Pulmonary artery endothelial cell (primary cell): ENCODE data around the gene PELI2. TPM values are rescaled to one million over a fixed set of nuclear protein-coding genes. Genes with fewer than 3 reads are reported as not detected.
"Not testable (repeated sequence)": the region's sequence is repeated elsewhere in the genome, so short reads cannot be mapped to it uniquely, and the experiment has no call there.

ENCODE experiments used
- DNase-seq: peaks from one replicate; pipeline ENCODE4 v3.0.0-alpha.2; 2011; ENCODE audit warnings: low read depth, low spot score
- total RNA-seq: library from RNA; depleted of rRNA; stranded (reverse); fragments of >200 nt; gene quantifications from 2 replicates; pipeline ENCODE4 v1.2.3, GENCODE V29; 2014

PELI2 gene
- total RNA-seq, 1 donor from 2014 or later: 13.6 TPM

- DNase-seq: no peak
Observed at GRCh38 chr14:56143025-56143424, 24.8 kb downstream of the PELI2 start.

GRCh38 chr14:56144176-56144575 is 26.0 kb downstream of the PELI2 start:
- no peak for DNase-seq

GRCh38 chr14:56145181-56145769 is 27.1 kb downstream of the PELI2 start:
- DNase-seq: no peak

- DNase-seq: no peak
Observed at GRCh38 chr14:56145965-56146364, 27.8 kb downstream of the PELI2 start.

- no peak for DNase-seq
Observed at GRCh38 chr14:56147449-56147848, 29.2 kb downstream of the PELI2 start.

- DNase-seq: no peak
Observed at GRCh38 chr14:56147986-56148901, 30.0 kb downstream of the PELI2 start.

GRCh38 chr14:56149151-56149550 is 30.9 kb downstream of the PELI2 start:
- DNase-seq: no peak

- DNase-seq: no peak
Observed at GRCh38 chr14:56149995-56150394, 31.8 kb downstream of the PELI2 start.

- DNase-seq: no peak
Observed at GRCh38 chr14:56150645-56151345, 32.6 kb downstream of the PELI2 start.

- no peak for DNase-seq
Observed at GRCh38 chr14:56152221-56152620, 34.0 kb downstream of the PELI2 start.

- no peak for DNase-seq
Observed at GRCh38 chr14:56153267-56153666, 35.1 kb downstream of the PELI2 start.

- no peak for DNase-seq
Observed at GRCh38 chr14:56154321-56154720, 36.1 kb downstream of the PELI2 start.

- no peak for DNase-seq
Observed at GRCh38 chr14:56156096-56156495, 37.9 kb downstream of the PELI2 start.

- no peak for DNase-seq
Observed at GRCh38 chr14:56159066-56159465, 40.9 kb downstream of the PELI2 start.

- no peak for DNase-seq
Observed at GRCh38 chr14:56160088-56160487, 41.9 kb downstream of the PELI2 start.

- no peak for DNase-seq
Observed at GRCh38 chr14:56161658-56162057, 43.4 kb downstream of the PELI2 start.

- DNase-seq: no peak
Observed at GRCh38 chr14:56162476-56162875, 44.3 kb downstream of the PELI2 start.

GRCh38 chr14:56166579-56166978 is 48.4 kb downstream of the PELI2 start:
- not testable (repeated sequence) for DNase-seq

GRCh38 chr14:56168007-56168616 is 49.9 kb downstream of the PELI2 start:
- DNase-seq: no peak

GRCh38 chr14:56170028-56170427 is 51.8 kb downstream of the PELI2 start:
- DNase-seq: no peak

GRCh38 chr14:56170877-56171422 is 52.7 kb downstream of the PELI2 start:
- DNase-seq: no peak

GRCh38 chr14:56172074-56172473 is 53.9 kb downstream of the PELI2 start:
- DNase-seq: no peak
